B cell (primary cell): ENCODE measurements around the gene SLC7A10. TPM values are rescaled to one million over a fixed set of nuclear protein-coding genes. Genes with fewer than 3 reads are reported as not detected.

Source experiments
- ATAC-seq: fragments of 200-7000 bp; cut with Tn5 transposase; one replicate; pipeline ENCODE4 v1.10.0; 2021; ENCODE audit warnings: low read depth, mild to moderate bottlenecking, moderate number of reproducible peaks, moderate library complexity
- CTCF ChIA-PET: fragments of 350-600 bp; sonication (Branson Sonifier 250); formaldehyde crosslinking; loops from one replicate; lab custom pipeline; 2021; ENCODE audit warnings: antibody characterized with exemption, inconsistent platforms; lab: Charles Lee
- POLR2A ChIA-PET: fragments of 350-600 bp; sonication (Branson Sonifier 250); formaldehyde crosslinking; loops from one replicate; lab custom pipeline; 2021; ENCODE audit warnings: antibody characterized with exemption; lab: Charles Lee
- DNase-seq: peaks from one replicate; pipeline ENCODE4 v3.0.0; 2013
- H2AFZ ChIP-seq: 2 replicates; pipeline ENCODE4 v1.6.1; 2012; ENCODE audit warnings: mild to moderate bottlenecking, low read depth, low read length; ENCODE audit not compliant: insufficient read depth, poor library complexity, severe bottlenecking
- H3K27ac ChIP-seq, 2 donors: 1 replicate in 1 of 2; 2 replicates in 1 of 2; pipeline ENCODE4 v1.5.1; 2012 to 2013; ENCODE audit warnings: low read length in 2 of 2, mild to moderate bottlenecking in 2 of 2, moderate library complexity in 1 of 2
- H3K27me3 ChIP-seq, 4 experiments: fragments of 200-600 bp in 1 of 4; sonication (generic) in 1 of 4; replicated peaks in 1 of 4; 1 replicate in 2 of 4; 2 replicates in 2 of 4; pipeline versions ENCODE4 v1.6.1 to v1.7.0; 2013 to 2016; ENCODE audit warnings: low read length in 3 of 4, mild to moderate bottlenecking in 2 of 4, mixed read lengths in 1 of 4, moderate library complexity in 1 of 4; ENCODE audit not compliant: insufficient read depth in 4 of 4, control insufficient read depth in 3 of 4; ENCODE audit errors: control extremely low read depth in 1 of 4
- H3K36me3 ChIP-seq, 2 experiments: replicated peaks in 1 of 2; 1 replicate in 1 of 2; 2 replicates in 1 of 2; pipeline versions ENCODE4 v1.6.1 to v1.7.1; 2013; ENCODE audit warnings: low read length in 1 of 2; ENCODE audit not compliant: insufficient read depth in 2 of 2, control insufficient read depth in 1 of 2; ENCODE audit errors: control extremely low read depth in 1 of 2, extremely low read depth in 1 of 2
- H3K4me1 ChIP-seq, 2 donors: fragments of 200-600 bp in 1 of 2; sonication (generic) in 1 of 2; 1 replicate in 1 of 2; 2 replicates in 1 of 2; pipeline versions ENCODE4 v1.5.1 to v1.6.1; 2013 to 2017; ENCODE audit warnings: low read length in 2 of 2; ENCODE audit not compliant: control insufficient read depth in 2 of 2, insufficient read depth in 2 of 2
- H3K4me2 ChIP-seq: replicated peaks from 2 replicates; pipeline ENCODE3; 2012; ENCODE audit warnings: mild to moderate bottlenecking, low read depth, low read length; ENCODE audit not compliant: poor library complexity, severe bottlenecking
- H3K4me3 ChIP-seq, 5 experiments: fragments of 200-600 bp in 1 of 5; sonication (generic) in 1 of 5; 1 replicate in 3 of 5; 2 replicates in 2 of 5; pipeline versions ENCODE4 v1.5.1 to v1.7.0; 2011 to 2016; ENCODE audit warnings: low read length in 4 of 5, mild to moderate bottlenecking in 4 of 5, low read depth in 2 of 5, control low read depth in 1 of 5, moderate library complexity in 1 of 5; ENCODE audit not compliant: insufficient read depth in 1 of 5; ENCODE audit errors: control extremely low read depth in 1 of 5, extremely low read depth in 1 of 5
- H3K79me2 ChIP-seq: fragments of 200-600 bp; sonication (generic); one replicate; pipeline ENCODE4 v1.6.0; 2016; ENCODE audit warnings: low read length; ENCODE audit not compliant: control insufficient read depth, insufficient read depth
- H3K9ac ChIP-seq: fragments of 200-600 bp; sonication (generic); 2 replicates; pipeline ENCODE4 v1.6.1; 2017; ENCODE audit warnings: mild to moderate bottlenecking, low read length, moderate library complexity
- H3K9me3 ChIP-seq, 3 donors: one replicate each; pipeline versions ENCODE4 v1.6.1 to v1.7.1; 2013; ENCODE audit warnings: low read length in 2 of 3; ENCODE audit not compliant: control insufficient read depth in 2 of 3, insufficient read depth in 1 of 3; ENCODE audit errors: control extremely low read depth in 1 of 3
- H4K20me1 ChIP-seq: 2 replicates; pipeline ENCODE4 v1.6.0; 2012; ENCODE audit warnings: mild to moderate bottlenecking, low read length; ENCODE audit not compliant: insufficient read depth, control insufficient read depth, poor library complexity, severe bottlenecking
- H3K27ac Mint-ChIP-seq: one replicate; pipeline ENCODE4 v1.8.0; 2021; ENCODE audit warnings: mixed read lengths
- H3K27me3 Mint-ChIP-seq: one replicate; pipeline ENCODE4 v1.8.0; 2021; ENCODE audit warnings: mixed read lengths
- H3K4me1 Mint-ChIP-seq: one replicate; pipeline ENCODE4 v1.8.0; 2021; ENCODE audit warnings: mixed read lengths
- H3K4me3 Mint-ChIP-seq: one replicate; pipeline ENCODE4 v1.8.0; 2021; ENCODE audit warnings: mixed read lengths
- H3K9me3 Mint-ChIP-seq: one replicate; pipeline ENCODE4 v1.8.0; 2022; ENCODE audit warnings: mixed read lengths; ENCODE audit not compliant: insufficient read depth
- CTCF ChIP-seq: fragments of 200-600 bp; IDR thresholded peaks from one replicate; pipeline ENCODE4 v1.8.0; 2022; ENCODE audit warnings: antibody characterized with exemption, mild to moderate bottlenecking
- EZH2 ChIP-seq: IDR thresholded peaks from 2 replicates; pipeline ENCODE4 v1.6.1; 2012; ENCODE audit warnings: borderline replicate concordance, low read depth, mild to moderate bottlenecking, moderate library complexity, low read length; ENCODE audit not compliant: insufficient read depth, poor library complexity, severe bottlenecking
- WGBS: methylation state at CpG from one replicate; pipeline ENCODE4 v1.1.5; 2013; ENCODE audit warnings: missing lambda C conversion rate; ENCODE audit not compliant: insufficient coverage; 5-methylcytosine and 5-hydroxymethylcytosine counted together
- intact Hi-C: fragments of 100-400 bp; cut with micrococcal nuclease; formaldehyde crosslinking; loops from one replicate; pipeline ENCODE4 v1.10.0; 2022
- polyA plus RNA-seq: library from polyadenylated mRNA; depleted of rRNA; stranded (reverse); fragments of >200 nt; gene quantifications from 2 replicates; pipeline ENCODE4 v1.2.3, GENCODE V29; 2012
- total RNA-seq, 2 donors: library from RNA; stranded (reverse); fragments of 120-200 nt in 1 of 2; gene quantifications; 1 replicate in 1 of 2; 2 replicates in 1 of 2; pipeline versions ENCODE4 v1.2.3 to v1.2.4, GENCODE V29; 2013 to 2022

Gene SLC7A10
- total and polyA plus RNA-seq, 2 donors (not counting 1 experiment from before 2014, with no cell fraction given): not detected

DNA sequence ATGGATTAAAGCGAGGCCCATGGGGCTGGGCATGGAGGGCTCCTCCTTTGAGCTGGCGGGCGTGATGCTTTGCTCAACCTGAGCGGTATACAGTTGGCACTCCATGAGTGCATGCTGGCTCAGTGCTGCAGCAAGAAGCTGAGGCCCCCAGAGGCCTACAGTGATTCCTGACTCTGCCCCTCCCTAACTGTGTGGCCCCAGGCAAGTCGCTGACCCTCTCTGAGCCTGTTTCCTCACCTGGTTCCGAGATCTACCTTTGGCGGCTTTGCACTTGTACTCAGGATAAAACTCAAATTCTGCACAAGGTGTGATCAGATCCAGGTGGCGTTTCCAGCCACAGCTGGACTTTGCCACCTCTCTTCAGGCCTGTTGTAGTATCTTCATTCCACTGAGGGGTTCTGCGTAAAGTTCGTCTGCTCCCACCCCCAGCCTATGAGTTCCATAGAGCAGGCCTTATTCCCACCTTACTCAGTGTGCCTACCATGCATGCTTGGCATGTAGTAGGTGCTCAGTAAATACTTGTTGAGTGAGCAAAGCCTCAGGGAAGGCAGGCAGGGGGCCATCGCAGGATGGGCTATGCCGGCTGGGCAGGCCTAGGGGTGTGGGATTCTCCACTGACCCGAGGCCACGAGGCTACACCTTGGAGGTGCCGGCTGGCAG lies 23.6 kb downstream of the SLC7A10 start:
- H2AFZ ChIP-seq: no peak overlapping the region
- intact Hi-C loops: no loop called here
- ATAC-seq (no peak), DNase-seq (no peak)
- no peaks in the 10 kb centered on the region for H3K36me3 ChIP-seq
- H4K20me1 ChIP-seq: no peaks in the 10 kb centered on the region
- H3K9me3 Mint-ChIP-seq: no peaks in the 10 kb centered on the region
- no peaks in the 10 kb centered on the region for H3K4me1 ChIP-seq
- 97% methylated on average over 13 of the region's 15 CpGs for WGBS
- H3K27me3 Mint-ChIP-seq: peaks cover 2% of the 10 kb centered on the region
- H3K4me3 Mint-ChIP-seq: no peak overlapping the region
- H3K4me2 ChIP-seq: no peak overlapping the region
- ChIA-PET CTCF (no interaction called here), POLR2A (no interaction called here)
- no peaks in the 10 kb centered on the region for H3K79me2 ChIP-seq
- no peak overlapping the region for H3K27ac ChIP-seq
- TF ChIP-seq CTCF (no peak), EZH2 (no peak)
- no peak overlapping the region for H3K9ac ChIP-seq
- no peaks in the 10 kb centered on the region for H3K4me1 Mint-ChIP-seq
- H3K27ac Mint-ChIP-seq: no peak overlapping the region
- H3K27me3 ChIP-seq: no peaks in the 10 kb centered on the region
- no peaks in the 10 kb centered on the region for H3K9me3 ChIP-seq
- H3K4me3 ChIP-seq: no peak overlapping the region

DNA sequence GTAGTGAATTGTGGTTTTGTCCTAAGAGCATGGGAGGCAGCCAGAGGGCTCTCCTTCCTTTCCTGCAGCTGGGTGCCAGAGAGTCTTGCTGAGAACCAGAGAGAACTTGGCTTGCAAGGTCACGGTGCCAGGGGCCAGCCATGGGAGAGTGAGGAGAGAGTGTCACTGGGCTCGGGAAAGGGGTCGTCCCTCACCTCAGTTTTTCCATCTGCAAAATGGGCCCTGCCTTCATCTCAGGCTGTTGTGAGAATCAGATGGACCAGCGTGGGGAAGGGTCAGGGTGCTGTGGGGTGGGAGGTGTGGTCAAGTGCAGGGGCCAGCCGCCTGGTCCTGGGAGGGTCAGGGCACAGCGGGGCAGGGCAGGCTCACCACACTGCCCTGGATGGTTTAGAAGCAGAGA lies 24.2 kb downstream of the SLC7A10 start:
- no peaks in the 10 kb centered on the region for H4K20me1 ChIP-seq
- no peaks in the 10 kb centered on the region for H3K27me3 ChIP-seq
- DNase-seq (no peak), ATAC-seq (no peak)
- H3K4me1 ChIP-seq: no peaks in the 10 kb centered on the region
- H3K27ac ChIP-seq: no peak overlapping the region
- H3K4me1 Mint-ChIP-seq: no peaks in the 10 kb centered on the region
- H3K4me3 ChIP-seq: no peak overlapping the region
- no peaks in the 10 kb centered on the region for H3K9me3 ChIP-seq
- ChIA-PET POLR2A (no interaction called here), CTCF (interaction anchor here (0.5 to 1.1 kb wide), 2 partner anchors 34 to 79 kb away, joined by 3 read pairs; no protein-coding TSS in a partner anchor)
- no peak overlapping the region for H3K9ac ChIP-seq
- H3K27ac Mint-ChIP-seq: no peak overlapping the region
- H3K27me3 Mint-ChIP-seq: peaks cover 7% of the 10 kb centered on the region
- no peak overlapping the region for H3K4me2 ChIP-seq
- no peaks in the 10 kb centered on the region for H3K79me2 ChIP-seq
- no peak overlapping the region for H2AFZ ChIP-seq
- H3K9me3 Mint-ChIP-seq: no peaks in the 10 kb centered on the region
- TF ChIP-seq EZH2 (no peak), CTCF (no peak)
- no peak overlapping the region for H3K4me3 Mint-ChIP-seq
- 97% methylated on average over 6 of the region's 6 CpGs for WGBS
- intact Hi-C loops: no loop called here
- no peaks in the 10 kb centered on the region for H3K36me3 ChIP-seq
